ENCODE measurements around the gene MBD2.

Gene MBD2

DNA sequence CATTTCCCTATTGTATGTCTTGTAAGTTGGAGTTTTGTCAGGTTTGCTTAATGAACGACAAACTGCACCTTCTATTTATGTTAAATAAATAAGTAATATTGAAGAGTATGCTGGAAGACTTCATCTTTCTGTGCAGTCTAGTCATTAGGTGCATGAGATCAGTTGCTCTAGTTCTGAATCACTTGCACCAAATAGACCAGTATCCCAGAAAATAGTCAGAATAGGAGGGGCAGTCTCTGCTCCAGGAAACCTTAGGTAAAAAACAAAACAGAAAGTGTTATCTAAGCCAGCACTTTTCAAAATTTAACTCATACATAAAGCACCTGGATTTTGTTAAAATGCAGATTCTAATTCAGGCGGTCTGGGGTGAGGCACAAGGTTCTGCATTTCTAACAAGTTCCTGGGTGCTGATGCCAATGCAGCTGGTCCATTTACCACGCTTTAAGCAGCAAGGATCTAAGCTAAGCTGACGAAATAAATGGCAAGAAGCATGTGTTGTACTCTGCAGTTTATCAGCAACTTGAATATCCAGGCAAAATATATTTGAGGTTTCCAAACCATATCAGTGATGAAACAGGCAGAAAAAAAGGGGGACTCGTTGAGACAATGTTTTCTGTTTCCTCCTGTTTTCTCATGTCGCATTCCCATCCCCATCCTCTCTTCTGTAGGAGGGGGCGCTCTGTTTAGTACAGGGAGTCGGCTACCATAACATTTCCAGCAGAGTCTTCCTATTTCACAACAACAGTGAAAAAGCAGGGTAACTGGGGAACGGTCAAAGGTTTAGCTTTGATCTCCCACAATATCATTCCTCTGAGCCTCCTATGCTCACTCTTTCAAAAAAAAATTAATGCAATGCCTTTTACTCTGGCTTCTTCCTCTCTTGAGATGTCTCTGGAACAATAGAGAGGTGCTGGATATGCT lies 106.4 kb downstream of the MBD2 start:
- peak; percentile 45 for DNase-seq (ENCODE audit: low read depth)
- TF ChIP-seq, protein P1, sequence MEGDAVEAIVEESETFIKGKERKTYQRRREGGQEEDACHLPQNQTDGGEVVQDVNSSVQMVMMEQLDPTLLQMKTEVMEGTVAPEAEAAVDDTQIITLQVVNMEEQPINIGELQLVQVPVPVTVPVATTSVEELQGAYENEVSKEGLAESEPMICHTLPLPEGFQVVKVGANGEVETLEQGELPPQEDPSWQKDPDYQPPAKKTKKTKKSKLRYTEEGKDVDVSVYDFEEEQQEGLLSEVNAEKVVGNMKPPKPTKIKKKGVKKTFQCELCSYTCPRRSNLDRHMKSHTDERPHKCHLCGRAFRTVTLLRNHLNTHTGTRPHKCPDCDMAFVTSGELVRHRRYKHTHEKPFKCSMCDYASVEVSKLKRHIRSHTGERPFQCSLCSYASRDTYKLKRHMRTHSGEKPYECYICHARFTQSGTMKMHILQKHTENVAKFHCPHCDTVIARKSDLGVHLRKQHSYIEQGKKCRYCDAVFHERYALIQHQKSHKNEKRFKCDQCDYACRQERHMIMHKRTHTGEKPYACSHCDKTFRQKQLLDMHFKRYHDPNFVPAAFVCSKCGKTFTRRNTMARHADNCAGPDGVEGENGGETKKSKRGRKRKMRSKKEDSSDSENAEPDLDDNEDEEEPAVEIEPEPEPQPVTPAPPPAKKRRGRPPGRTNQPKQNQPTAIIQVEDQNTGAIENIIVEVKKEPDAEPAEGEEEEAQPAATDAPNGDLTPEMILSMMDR (conservative IDR thresholded peaks at IDR 0.05; ENCODE audit: low read depth, low read length), result no peak

DNA sequence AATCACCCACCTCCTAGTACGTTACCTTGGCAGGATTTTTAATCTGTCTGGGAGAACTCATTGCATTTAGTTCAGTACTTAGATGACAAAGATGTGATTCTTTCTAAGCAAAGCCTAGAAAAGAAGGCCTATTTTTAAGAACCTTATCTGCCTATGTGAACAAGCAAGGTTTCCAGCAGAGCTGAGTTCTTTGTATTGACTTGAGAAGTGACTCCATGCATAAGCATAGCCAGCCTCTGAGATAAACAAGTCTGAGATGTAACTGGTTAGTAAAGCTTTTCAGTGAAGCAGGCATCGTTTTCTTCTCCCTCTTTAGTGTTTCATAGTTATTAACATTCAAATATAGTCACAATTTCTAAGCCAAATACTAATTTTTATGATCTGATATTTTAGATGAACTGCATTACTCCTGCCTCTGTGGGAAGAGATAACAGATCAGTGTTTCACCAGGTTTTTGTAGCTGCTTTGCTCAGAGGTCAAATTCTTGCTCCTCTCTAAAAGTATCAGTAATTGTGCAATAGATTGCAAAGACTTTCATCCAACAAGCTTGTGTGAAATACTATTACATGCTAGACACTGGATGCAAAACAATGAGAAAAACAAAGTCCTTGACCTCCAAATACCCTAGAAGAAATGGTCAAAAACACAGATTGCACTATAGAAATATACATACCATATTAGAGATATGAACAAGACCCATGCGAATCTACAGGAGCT lies 107.8 kb downstream of the MBD2 start:
- peak; percentile 77 for DNase-seq (ENCODE audit: low read depth)
- TF ChIP-seq, protein P1 (conservative IDR thresholded peaks at IDR 0.05; ENCODE audit: low read depth, low read length), result no peak
- no peak overlapping the region for H3K4me3 ChIP-seq (ENCODE audit: low read depth, low read length)

More for the DNA sequence above, 106.4 kb downstream of the MBD2 start:
- no peak overlapping the region for H3K4me3 ChIP-seq (ENCODE audit: low read depth, low read length)

DNA sequence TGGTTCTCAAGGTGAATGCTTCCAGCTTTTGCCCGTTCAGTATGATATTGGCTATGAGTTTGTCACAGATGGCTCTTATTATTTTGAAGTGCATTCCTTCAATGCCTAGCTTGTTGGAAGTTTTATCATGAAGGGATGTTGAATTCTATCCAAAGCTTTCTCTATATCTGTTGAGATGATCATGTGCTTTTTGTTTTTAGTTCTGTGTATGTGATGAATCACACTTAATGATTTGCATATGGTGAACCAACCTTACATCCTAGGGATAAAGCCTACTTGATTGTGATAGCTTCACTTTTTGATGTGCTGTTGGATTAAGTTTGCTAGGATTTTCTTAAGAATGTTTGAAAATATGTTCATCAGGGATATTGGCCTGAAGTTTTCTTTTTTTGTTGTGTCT lies 112.1 kb downstream of the MBD2 start:
- DNase-seq (ENCODE audit: low read depth), result peak; percentile 33
- H3K4me3 ChIP-seq (ENCODE audit: low read depth, low read length), result no peak overlapping the region
- TF ChIP-seq, protein P1 (conservative IDR thresholded peaks at IDR 0.05; ENCODE audit: low read depth, low read length), result no peak

DNA sequence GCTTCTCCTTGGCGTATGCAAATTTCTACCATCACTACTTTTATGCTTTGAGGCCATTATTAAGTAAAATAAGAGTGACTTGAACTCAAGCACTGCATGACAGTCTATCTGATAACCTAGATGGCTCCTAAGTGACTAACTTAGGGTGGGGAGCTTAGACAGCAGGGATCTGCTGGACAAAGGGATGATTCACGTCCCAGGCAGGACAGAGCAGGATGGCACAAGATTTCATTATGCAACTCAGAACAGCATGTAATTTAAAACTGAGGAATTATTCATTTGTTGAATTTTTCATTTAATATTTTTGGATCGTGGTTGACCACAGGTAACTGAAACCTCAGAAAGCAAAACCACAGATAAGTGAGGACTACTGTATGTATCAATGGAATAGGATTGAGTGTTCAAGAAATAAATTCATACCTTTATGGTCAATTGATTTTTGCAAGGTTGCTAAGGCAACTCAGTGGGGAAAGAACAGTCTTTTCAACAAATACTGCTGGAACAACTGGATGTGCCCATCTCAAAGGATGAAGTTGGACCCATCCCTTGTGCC lies 115.3 kb downstream of the MBD2 start:
- DNase-seq (ENCODE audit: low read depth), result peak; percentile 41
- H3K4me3 ChIP-seq (ENCODE audit: low read depth, low read length), result no peak overlapping the region
- TF ChIP-seq, protein P1 (conservative IDR thresholded peaks at IDR 0.05; ENCODE audit: low read depth, low read length), result no peak

DNA sequence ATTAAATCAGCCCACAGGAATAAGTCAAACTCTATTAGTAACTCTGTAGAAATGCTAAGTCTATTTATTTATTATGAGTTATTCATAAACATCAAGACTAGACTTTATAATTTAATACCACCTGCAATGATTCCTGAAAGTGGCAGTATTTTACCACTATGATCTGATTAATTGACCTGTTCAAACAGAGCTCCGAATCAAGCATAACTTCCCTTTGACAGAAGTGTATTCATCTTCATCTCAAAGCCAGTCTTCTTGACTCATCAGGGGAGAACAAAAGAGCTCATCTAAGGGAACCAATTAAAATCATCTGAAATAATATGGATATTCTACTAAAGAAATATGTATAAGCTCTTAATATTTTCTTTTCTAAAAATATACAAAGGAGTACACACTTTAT lies 122.3 kb downstream of the MBD2 start:
- TF ChIP-seq, protein P1 (conservative IDR thresholded peaks at IDR 0.05; ENCODE audit: low read depth, low read length), result no peak
- DNase-seq (ENCODE audit: low read depth), result no peak
- no peak overlapping the region for H3K4me3 ChIP-seq (ENCODE audit: low read depth, low read length)

All from choroid plexus epithelial cell (primary cell).